ES-I3 (cell line): ENCODE measurements around the gene TSKS.

Experiments
- H3K36me3 ChIP-seq: 2 replicates; pipeline ENCODE4 v1.6.1; 2013; ENCODE audit warnings: mild to moderate bottlenecking, low read length, control low read depth, moderate library complexity; ENCODE audit not compliant: insufficient read depth
- H3K4me1 ChIP-seq: 2 replicates; pipeline ENCODE4 v1.6.1; 2013; ENCODE audit warnings: mild to moderate bottlenecking, control low read depth, low read length; ENCODE audit not compliant: insufficient read depth
- H3K9ac ChIP-seq: 2 replicates; pipeline ENCODE4 v1.6.1; 2013; ENCODE audit warnings: low read depth, mild to moderate bottlenecking, low read length, moderate library complexity
- H3K9me3 ChIP-seq: 2 replicates; pipeline ENCODE4 v1.6.1; 2013; ENCODE audit warnings: mild to moderate bottlenecking, low read length, moderate library complexity; ENCODE audit not compliant: control insufficient read depth, insufficient read depth

The TSKS gene, protein sequence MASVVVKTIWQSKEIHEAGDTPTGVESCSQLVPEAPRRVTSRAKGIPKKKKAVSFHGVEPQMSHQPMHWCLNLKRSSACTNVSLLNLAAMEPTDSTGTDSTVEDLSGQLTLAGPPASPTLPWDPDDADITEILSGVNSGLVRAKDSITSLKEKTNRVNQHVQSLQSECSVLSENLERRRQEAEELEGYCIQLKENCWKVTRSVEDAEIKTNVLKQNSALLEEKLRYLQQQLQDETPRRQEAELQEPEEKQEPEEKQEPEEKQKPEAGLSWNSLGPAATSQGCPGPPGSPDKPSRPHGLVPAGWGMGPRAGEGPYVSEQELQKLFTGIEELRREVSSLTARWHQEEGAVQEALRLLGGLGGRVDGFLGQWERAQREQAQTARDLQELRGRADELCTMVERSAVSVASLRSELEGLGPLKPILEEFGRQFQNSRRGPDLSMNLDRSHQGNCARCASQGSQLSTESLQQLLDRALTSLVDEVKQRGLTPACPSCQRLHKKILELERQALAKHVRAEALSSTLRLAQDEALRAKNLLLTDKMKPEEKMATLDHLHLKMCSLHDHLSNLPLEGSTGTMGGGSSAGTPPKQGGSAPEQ

DNA sequence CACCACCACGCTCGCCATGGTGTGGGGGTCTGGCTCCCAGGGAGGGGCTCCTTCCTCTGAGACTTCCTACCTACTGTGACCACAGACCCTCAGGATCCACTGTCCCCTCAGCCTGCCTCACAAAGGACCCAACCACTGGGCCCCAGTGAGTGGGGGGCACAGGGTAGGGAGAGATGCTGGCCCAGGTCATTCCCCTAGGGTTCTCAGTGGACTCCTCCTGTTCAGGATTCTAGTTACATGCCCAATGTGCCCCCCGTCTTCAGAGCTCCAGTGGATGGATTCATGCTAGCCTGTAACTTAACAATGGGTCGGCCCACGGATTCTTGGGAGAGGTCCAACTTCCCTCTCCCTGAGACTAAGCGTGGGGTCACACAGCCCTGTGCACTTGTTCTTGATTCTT is at the start of gene TSKS:
Gene TSKS, minus strand, starts transcription at position 77 of the 400 bp plus-strand sequence. Its CDS starts 59 bp downstream, at position 18.
- Histone ChIP-seq H3K9ac (no peak within 1 kb of the TSS), H3K4me1 (peaks cover 17% of the 10 kb centered on the region), H3K9me3 (no peaks in the 10 kb centered on the region), H3K36me3 (no peaks in the 10 kb centered on the region)

DNA sequence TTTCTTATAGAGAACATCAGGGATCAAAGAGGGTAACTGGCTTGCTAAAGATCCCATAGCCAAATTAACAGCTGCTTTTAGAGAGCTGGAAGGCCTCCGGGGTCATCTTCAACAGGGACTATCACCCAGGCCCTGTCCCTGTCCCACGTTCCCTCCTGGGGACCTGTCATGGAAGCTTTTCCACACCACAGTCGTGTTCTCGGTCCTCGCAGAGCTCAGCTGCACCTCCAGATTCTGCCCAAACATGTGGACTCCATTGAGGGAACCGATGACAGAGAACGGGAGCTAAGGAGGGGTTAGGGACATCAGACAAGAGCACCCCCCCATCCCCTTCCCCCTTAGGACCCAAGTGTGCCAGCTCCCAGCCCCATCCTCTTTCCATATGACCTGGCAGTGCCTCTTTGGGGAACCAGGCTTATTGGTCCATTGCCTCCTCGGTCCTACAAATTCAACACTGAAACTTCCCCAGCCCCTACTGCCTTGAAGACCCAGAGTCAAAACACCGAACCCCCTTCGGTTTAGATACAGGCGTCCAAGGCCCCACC is 49.4 kb upstream of the TSKS start:
- Histone ChIP-seq H3K9me3 (no peaks in the 10 kb centered on the region), H3K9ac (peak overlapping the region; percentile 77; the same call in 1 of the 2 replicates), H3K4me1 (peaks cover 5% of the 10 kb centered on the region; the same call in 1 of the 2 replicates), H3K36me3 (no peaks in the 10 kb centered on the region)

DNA sequence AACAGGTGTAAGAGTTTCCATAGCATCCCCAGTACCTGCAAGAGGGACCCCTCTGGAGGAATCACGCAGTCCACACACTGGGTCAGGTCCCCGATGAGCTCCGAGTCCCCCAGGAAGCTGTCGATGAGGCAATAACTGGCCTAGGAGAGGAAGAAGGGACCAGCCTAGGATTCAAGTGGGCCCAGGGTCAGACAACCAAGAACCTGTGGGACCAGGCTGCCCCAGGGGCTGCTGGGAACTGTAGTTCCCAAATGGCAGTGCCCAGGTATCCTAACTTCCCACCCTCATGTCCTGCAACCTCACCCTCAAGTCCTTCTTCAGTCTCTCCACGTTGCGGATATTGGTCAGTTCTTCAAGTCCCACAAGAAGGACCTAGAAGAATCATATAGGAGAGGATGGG is 48.2 kb upstream of the TSKS start:
- no peaks in the 10 kb centered on the region for H3K9me3 ChIP-seq
- peaks cover 5% of the 10 kb centered on the region; the same call in 1 of the 2 replicates for H3K4me1 ChIP-seq
- no peaks in the 10 kb centered on the region for H3K36me3 ChIP-seq
- no peak overlapping the region for H3K9ac ChIP-seq

DNA sequence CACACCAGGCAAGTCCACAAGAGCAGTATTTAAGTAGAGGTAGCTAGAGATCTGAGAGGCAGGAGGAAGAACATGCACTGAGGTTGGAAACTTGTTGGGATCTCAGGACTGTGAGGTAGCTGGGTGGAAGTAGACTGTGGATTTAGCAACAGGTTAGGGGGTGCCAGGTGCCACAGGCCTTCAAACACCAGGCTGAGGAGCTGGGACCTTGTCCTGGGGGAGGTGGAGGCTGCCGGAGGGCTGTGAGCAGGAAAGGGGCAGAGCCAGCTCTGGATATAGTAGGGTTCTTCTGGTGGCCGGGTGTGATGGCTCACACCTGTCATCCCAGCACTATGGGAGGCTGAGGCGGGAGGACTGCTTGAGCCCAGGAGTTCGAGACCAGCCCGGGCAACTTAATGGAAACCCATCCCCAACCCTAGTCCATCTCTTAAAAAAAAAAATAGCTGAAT is 46.9 kb upstream of the TSKS start:
- peak overlapping the region; percentile 46; the same call in 1 of the 2 replicates for H3K9ac ChIP-seq
- H3K9me3 ChIP-seq = no peaks in the 10 kb centered on the region
- peaks cover 5% of the 10 kb centered on the region; the same call in 1 of the 2 replicates for H3K4me1 ChIP-seq
- no peaks in the 10 kb centered on the region for H3K36me3 ChIP-seq

DNA sequence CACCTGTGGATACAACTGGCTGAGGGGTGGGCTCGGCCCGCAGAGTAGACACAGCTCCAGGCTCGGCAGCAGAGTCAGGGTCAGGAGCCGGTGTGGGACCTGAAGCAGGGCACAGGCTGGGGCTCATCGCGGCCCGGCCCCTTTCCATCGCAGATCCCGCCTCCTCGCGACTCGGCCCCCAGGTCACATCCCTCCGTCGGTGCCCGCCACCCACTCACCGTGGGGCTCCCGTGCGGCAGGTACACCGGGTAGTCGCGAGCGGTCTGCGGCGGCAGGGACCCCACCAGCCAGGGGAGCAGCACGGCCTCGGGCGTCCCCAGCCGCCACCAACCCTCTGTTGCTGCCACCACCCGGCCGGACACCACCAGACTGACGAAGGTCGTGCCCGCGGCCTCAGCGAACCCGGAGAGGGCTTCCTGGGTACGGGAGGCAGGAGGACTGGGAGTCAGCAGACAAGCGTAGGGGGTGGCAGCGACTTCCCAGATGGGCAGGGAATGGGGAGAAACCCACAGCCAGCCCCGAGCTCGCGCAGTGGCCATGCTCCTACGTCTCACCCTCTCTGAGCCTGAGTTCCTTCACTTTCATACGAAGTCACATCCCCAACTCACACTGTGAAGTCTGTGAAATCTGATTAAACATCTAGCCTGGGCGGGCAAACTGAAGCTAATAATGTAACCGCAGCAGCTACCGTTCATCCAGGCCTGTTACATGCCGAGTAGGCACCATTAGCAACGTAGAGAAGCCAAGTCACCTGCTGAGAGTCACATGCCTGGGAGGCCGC is 46.2 kb upstream of the TSKS start:
- no peaks in the 10 kb centered on the region for H3K36me3 ChIP-seq
- no peaks in the 10 kb centered on the region for H3K9me3 ChIP-seq
- peaks cover 5% of the 10 kb centered on the region; the same call in 1 of the 2 replicates for H3K4me1 ChIP-seq
- peak overlapping the region; percentile 46 for H3K9ac ChIP-seq

DNA sequence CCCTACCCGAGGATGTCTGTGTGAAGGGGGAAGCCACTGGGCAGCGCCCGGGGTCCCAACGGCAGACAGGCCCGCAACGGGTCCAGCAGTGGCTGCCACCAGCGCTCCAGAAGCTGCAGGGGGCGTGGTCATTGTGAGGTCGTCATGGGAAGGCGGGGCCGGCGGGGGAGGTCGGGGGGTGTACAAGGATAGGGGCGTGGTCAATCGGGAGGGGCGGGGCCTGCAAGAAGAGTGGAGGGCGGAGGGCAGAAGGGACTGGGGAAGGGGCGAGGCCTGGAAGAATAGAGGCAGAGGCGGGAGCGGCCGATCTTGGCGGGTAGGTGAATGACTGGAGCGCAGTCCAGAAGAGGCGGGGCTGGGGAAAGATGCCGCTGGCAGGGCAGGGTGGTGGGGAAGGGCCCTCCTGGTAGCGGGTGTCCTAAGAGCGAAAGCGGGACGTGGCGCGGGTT is 45.6 kb upstream of the TSKS start:
- Histone ChIP-seq H3K36me3 (no peaks in the 10 kb centered on the region), H3K4me1 (peaks cover 5% of the 10 kb centered on the region; the same call in 1 of the 2 replicates), H3K9me3 (no peaks in the 10 kb centered on the region), H3K9ac (peak overlapping the region; percentile 46; the same call in 1 of the 2 replicates)

DNA sequence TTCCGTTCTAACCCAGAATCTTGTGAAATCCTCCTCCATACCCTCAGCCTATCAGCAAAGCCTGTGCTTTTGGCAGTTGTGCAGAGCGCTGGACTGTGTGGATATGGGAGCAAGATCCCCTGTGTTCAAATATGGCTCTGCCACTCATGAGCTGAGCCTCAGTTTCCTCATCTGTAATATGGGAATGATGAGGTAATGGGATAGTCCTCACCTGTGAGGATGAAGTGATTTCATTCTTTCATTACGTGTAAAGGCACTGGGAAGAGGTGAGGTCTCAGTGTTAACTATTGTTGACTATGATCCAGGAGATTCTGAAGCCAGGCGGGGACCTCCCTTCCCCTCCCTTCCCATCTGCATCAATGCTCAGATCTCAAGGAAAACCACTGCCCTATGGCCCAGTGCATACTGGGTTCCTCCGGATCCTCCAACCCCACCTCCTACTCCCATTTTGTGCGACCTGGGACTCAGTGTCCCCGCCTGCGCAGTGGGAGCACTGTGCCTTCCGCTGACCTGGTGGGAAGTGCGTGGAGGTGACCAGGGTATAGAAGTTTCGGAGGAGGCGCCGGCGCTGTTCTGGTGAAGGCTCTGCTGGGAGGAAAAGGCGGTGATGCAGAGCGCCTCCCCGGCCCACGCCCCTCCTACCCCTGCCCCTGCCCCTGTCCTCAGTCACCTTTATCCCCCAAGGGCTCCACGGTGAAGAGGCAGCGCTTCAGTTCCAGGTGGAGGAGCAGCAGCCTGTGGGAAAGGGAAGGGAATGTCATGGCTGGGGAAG is 45.0 kb upstream of the TSKS start:
- Histone ChIP-seq H3K9me3 (no peaks in the 10 kb centered on the region), H3K4me1 (peaks cover 10% of the 10 kb centered on the region; the same call in 1 of the 2 replicates)

DNA sequence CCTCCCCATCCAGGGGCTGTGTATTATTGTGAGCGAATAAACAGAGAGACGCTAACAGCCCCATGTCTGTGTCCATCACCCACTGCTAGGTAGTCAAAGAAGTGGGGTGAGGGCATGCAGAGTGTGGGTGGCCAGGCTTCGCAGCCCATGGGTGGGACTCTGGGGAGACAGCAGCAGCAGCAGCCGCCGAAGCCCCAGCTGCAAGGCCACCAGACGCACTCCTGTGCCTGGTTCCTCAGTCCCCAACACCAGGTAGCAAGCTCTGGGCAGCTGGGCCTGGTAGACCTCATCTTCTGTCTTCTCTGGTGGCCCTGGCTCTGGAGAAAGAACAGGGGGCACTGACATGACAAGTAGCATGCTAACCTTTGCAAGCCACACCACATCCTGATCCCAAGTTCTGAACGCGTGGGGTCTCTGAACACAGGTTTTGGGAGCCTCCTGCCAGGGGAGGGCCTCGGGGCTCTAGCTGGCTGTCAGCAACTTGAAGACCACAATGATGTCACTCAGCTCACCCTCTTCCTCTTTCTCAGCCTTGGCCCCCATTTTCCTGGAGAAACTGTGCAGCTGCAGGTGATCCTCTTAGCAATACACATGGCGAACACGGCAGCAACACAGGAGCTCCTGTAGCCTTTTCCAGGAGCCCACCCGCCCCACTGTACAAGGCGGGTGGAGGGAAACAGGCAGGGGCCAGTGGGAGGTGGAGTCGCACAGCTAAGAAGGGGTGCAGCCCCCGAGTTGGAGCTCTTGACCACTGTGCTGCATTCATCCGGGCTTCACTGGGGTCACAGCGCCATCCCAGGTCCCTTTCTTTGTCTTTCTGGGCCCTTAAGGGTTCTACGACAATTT is 44.2 kb upstream of the TSKS start:
- Histone ChIP-seq H3K4me1 (peaks cover 13% of the 10 kb centered on the region; the same call in 1 of the 2 replicates), H3K9ac (no peak overlapping the region), H3K9me3 (no peaks in the 10 kb centered on the region), H3K36me3 (peaks cover 5% of the 10 kb centered on the region; the same call in 1 of the 2 replicates)

More for the DNA sequence above, 45.0 kb upstream of the TSKS start:
- Histone ChIP-seq H3K9ac (peak overlapping the region; percentile 36; the same call in 1 of the 2 replicates), H3K36me3 (peaks cover 5% of the 10 kb centered on the region; the same call in 1 of the 2 replicates)

DNA sequence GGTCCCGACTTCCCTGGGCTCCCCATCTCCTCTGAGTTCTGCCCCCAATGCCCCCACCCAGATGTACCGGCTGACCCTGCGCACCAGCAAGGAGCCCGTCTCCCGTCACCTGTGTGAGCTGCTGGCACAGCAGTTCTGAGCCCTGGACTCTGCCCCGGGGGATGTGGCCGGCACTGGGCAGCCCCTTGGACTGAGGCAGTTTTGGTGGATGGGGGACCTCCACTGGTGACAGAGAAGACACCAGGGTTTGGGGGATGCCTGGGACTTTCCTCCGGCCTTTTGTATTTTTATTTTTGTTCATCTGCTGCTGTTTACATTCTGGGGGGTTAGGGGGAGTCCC is 43.5 kb upstream of the TSKS start:
- Histone ChIP-seq H3K4me1 (peaks cover 13% of the 10 kb centered on the region; the same call in 1 of the 2 replicates), H3K9me3 (no peaks in the 10 kb centered on the region), H3K9ac (no peak overlapping the region), H3K36me3 (peaks cover 5% of the 10 kb centered on the region; the same call in 1 of the 2 replicates)

DNA sequence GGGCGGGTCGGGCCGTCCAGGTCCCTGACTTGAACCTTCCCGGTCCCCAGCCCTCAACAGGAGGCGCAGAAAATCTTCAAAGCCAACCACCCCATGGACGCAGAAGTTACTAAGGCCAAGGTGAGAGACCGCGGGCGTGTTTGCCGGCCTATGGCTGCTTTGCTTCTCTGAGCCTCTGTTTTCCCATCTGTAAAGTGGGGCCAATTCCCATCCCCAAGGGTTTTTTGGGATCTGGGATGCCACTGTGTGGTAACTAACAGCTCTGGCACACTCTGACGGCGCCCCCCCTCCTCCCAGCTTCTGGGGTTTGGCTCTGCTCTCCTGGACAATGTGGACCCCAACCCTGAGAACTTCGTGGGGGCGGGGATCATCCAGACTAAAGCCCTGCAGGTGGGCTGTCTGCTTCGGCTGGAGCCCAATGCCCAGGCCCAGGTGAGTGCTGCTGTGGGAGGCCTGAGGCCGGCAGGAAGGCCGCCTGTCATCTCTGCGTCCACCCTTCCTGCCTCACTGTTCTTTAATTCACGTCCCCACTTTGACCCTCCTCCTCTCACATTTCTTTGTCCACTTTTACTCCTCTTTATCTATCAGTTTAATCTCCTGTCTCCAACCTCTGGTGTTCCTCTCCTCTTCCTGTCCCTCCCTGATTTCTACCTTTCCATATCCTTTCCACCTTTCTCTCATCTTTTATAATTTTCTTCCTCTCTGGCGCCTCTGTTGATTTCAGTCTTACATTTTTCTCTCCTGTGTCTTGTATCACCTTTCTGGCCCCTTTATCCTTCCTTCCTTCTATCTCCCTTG is 42.9 kb upstream of the TSKS start:
- Histone ChIP-seq H3K4me1 (peaks cover 13% of the 10 kb centered on the region; the same call in 1 of the 2 replicates), H3K36me3 (peaks cover 5% of the 10 kb centered on the region; the same call in 1 of the 2 replicates), H3K9me3 (no peaks in the 10 kb centered on the region), H3K9ac (no peak overlapping the region; the same call in 1 of the 2 replicates)

DNA sequence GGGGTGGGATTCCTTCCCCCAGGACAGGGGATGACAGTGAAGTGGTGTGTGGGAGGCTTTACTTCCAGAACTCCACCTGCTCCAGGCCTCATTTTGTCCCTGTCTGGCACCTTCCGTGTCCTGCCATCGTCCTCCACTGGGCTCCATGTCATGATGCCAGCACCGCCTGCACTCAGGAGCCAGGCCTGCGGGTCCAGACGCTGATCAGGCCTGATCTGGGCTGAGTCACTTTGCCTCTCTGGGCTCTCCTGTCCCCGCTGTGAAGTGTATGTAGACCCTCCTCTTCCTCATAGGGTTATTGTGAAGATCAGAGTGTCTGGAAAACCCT is 40.4 kb upstream of the TSKS start:
- no peak overlapping the region for H3K9ac ChIP-seq
- peaks cover 8% of the 10 kb centered on the region; the same call in 1 of the 2 replicates for H3K4me1 ChIP-seq
- H3K36me3 ChIP-seq = peaks cover 7% of the 10 kb centered on the region; the same call in 1 of the 2 replicates
- no peaks in the 10 kb centered on the region for H3K9me3 ChIP-seq
